Measurements from ENCODE around the gene ZNF428. TPM values are rescaled to one million over a fixed set of nuclear protein-coding genes. Genes with fewer than 3 reads are reported as not detected.

ZNF428 gene
- total and polyA plus RNA-seq, 2 of the 8 experiments (the other 6 are each of a cell fraction or from before 2014, with no cell fraction given): 7.8 to 16.7 TPM

DNA sequence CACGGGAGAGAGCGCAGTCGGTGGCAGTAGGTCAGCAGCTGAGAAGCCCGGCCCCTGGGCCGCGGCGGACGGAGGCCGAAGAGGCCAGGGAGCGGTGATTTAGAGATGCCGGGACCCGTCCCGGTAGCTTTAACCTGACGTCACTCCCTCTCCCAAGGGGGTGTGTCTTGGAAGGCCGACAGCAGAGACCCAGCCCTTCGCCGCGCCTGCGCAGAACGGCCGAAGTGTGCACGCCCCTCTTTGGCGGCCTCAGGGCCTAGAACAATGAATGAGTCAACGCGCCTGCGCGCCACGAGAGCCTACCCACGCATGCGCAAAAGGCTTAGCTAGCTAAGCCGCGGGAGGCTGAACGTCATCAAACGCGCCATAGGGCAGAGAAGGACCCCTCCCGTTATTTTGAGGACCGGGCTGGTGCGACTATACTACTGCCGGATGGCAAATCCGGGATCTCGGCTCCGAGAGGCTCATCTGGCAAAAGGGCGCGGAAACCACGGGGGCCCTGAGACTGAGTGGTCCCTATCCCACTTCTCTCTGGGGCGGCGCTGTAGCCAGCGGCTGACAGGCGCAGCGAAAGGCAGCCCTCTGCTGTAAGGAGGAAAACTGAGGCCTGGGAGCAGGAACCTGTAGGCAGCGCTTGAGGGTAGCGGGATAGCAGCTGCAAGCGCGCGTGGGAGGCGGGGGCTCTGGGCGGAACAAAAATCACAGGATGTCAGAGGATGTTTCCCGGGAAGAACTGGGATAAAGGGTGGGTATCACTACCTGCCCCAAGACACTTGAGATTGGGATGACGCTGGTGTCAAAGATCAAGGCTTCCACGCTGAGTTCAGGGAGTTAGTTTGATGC, 23.2 kb downstream of the ZNF428 start, which contains the start of the genes IRGQ and ZNF576 (continued):
- TF ChIP-seq, protein P1, sequence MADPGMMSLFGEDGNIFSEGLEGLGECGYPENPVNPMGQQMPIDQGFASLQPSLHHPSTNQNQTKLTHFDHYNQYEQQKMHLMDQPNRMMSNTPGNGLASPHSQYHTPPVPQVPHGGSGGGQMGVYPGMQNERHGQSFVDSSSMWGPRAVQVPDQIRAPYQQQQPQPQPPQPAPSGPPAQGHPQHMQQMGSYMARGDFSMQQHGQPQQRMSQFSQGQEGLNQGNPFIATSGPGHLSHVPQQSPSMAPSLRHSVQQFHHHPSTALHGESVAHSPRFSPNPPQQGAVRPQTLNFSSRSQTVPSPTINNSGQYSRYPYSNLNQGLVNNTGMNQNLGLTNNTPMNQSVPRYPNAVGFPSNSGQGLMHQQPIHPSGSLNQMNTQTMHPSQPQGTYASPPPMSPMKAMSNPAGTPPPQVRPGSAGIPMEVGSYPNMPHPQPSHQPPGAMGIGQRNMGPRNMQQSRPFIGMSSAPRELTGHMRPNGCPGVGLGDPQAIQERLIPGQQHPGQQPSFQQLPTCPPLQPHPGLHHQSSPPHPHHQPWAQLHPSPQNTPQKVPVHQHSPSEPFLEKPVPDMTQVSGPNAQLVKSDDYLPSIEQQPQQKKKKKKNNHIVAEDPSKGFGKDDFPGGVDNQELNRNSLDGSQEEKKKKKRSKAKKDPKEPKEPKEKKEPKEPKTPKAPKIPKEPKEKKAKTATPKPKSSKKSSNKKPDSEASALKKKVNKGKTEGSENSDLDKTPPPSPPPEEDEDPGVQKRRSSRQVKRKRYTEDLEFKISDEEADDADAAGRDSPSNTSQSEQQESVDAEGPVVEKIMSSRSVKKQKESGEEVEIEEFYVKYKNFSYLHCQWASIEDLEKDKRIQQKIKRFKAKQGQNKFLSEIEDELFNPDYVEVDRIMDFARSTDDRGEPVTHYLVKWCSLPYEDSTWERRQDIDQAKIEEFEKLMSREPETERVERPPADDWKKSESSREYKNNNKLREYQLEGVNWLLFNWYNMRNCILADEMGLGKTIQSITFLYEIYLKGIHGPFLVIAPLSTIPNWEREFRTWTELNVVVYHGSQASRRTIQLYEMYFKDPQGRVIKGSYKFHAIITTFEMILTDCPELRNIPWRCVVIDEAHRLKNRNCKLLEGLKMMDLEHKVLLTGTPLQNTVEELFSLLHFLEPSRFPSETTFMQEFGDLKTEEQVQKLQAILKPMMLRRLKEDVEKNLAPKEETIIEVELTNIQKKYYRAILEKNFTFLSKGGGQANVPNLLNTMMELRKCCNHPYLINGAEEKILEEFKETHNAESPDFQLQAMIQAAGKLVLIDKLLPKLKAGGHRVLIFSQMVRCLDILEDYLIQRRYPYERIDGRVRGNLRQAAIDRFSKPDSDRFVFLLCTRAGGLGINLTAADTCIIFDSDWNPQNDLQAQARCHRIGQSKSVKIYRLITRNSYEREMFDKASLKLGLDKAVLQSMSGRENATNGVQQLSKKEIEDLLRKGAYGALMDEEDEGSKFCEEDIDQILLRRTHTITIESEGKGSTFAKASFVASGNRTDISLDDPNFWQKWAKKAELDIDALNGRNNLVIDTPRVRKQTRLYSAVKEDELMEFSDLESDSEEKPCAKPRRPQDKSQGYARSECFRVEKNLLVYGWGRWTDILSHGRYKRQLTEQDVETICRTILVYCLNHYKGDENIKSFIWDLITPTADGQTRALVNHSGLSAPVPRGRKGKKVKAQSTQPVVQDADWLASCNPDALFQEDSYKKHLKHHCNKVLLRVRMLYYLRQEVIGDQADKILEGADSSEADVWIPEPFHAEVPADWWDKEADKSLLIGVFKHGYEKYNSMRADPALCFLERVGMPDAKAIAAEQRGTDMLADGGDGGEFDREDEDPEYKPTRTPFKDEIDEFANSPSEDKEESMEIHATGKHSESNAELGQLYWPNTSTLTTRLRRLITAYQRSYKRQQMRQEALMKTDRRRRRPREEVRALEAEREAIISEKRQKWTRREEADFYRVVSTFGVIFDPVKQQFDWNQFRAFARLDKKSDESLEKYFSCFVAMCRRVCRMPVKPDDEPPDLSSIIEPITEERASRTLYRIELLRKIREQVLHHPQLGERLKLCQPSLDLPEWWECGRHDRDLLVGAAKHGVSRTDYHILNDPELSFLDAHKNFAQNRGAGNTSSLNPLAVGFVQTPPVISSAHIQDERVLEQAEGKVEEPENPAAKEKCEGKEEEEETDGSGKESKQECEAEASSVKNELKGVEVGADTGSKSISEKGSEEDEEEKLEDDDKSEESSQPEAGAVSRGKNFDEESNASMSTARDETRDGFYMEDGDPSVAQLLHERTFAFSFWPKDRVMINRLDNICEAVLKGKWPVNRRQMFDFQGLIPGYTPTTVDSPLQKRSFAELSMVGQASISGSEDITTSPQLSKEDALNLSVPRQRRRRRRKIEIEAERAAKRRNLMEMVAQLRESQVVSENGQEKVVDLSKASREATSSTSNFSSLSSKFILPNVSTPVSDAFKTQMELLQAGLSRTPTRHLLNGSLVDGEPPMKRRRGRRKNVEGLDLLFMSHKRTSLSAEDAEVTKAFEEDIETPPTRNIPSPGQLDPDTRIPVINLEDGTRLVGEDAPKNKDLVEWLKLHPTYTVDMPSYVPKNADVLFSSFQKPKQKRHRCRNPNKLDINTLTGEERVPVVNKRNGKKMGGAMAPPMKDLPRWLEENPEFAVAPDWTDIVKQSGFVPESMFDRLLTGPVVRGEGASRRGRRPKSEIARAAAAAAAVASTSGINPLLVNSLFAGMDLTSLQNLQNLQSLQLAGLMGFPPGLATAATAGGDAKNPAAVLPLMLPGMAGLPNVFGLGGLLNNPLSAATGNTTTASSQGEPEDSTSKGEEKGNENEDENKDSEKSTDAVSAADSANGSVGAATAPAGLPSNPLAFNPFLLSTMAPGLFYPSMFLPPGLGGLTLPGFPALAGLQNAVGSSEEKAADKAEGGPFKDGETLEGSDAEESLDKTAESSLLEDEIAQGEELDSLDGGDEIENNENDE (IDR thresholded peaks at IDR 0.05; ENCODE audit: insufficient replicate concordance, low read length): no peak
- TF ChIP-seq POLR2AphosphoS5 (IDR thresholded peaks at IDR 0.05; ENCODE audit: low read depth, low read length) (peak; percentile 71), SP1 (IDR thresholded peaks at IDR 0.05; ENCODE audit: low read depth, low read length) (no peak; the same call in 1 of the 2 replicates), NANOG (IDR thresholded peaks at IDR 0.05; ENCODE audit: insufficient read depth, low read depth, low read length, poor library complexity, severe bottlenecking) (peak; percentile 44), TEAD4 (IDR thresholded peaks at IDR 0.05; ENCODE audit: low read depth, low read length) (no peak), RAD21 (IDR thresholded peaks at IDR 0.05 in 1 of 2, conservative IDR thresholded peaks at IDR 0.05 in 1 of 2; ENCODE audit: low read depth in 2 of 2, low read length in 2 of 2) (peak; percentile 4 to 32; a peak in 2 of 4 replicates), TAF7 (optimal IDR thresholded peaks at IDR 0.05; ENCODE audit: borderline replicate concordance, low read depth, low read length) (peak; percentile 45), POU5F1 (IDR thresholded peaks at IDR 0.05; ENCODE audit: low read depth, low read length) (no peak), TCF12 (IDR thresholded peaks at IDR 0.05; ENCODE audit: low read depth, low read length) (no peak), ASH2L (IDR thresholded peaks at IDR 0.05; ENCODE audit: low read length) (peak; percentile 65)
